NOMO-1 (cell line): ENCODE measurements around the gene ATM.
A peak's percentile ranks its signal among the peaks of the same experiment; 100 is the strongest.

Experiments
- DNase-seq, 2 experiments: peaks; one replicate each; lab custom pipeline; 2025; ENCODE audit not compliant: unreplicated experiment in 2 of 2; lab: John Stamatoyannopoulos, UW

ATM gene

GRCh38 chr11:108222574-108223347, at the start of gene ATM, which contains the start of gene NPAT:
ATM (plus strand) TSS chr11:108223067; CDS start chr11:108227625, 4,558 bp downstream.
NPAT (minus strand) TSS chr11:108222638; CDS start chr11:108222536, 102 bp downstream.
- DNase-seq: peak; percentile 99 to 100

GRCh38 chr11:108177570-108177969, 45.3 kb upstream of the ATM start:
- DNase-seq: no peak

GRCh38 chr11:108193725-108194124, 29.1 kb upstream of the ATM start:
- no peak for DNase-seq

GRCh38 chr11:108196901-108197300, 26.0 kb upstream of the ATM start:
- no peak for DNase-seq

GRCh38 chr11:108197351-108197750, 25.5 kb upstream of the ATM start:
- no peak for DNase-seq

GRCh38 chr11:108198833-108199232, 24.0 kb upstream of the ATM start:
- no peak for DNase-seq

GRCh38 chr11:108199446-108200321, 23.2 kb upstream of the ATM start:
- DNase-seq: peak; percentile 34 to 79

- DNase-seq: peak in 1 of 2 experiments; percentile 8
These were observed 19.8 kb upstream of the ATM start for GRCh38 chr11:108203075-108203474.

GRCh38 chr11:108204376-108204775, 18.5 kb upstream of the ATM start:
- DNase-seq: no peak

GRCh38 chr11:108204929-108205499, 17.9 kb upstream of the ATM start:
- no peak for DNase-seq

- DNase-seq: no peak
These were observed 16.7 kb upstream of the ATM start for GRCh38 chr11:108206171-108206570.

GRCh38 chr11:108206969-108207682, 15.7 kb upstream of the ATM start:
- no peak for DNase-seq

- no peak for DNase-seq
These were observed 15.2 kb upstream of the ATM start for GRCh38 chr11:108207683-108208060.

GRCh38 chr11:108210441-108210840, 12.4 kb upstream of the ATM start:
- no peak for DNase-seq

- DNase-seq: no peak
These were observed 9.1 kb upstream of the ATM start for GRCh38 chr11:108213784-108214183.

- no peak for DNase-seq
These were observed 5.9 kb upstream of the ATM start for GRCh38 chr11:108216988-108217387.

GRCh38 chr11:108218455-108218854, 4.4 kb upstream of the ATM start:
- DNase-seq: no peak

GRCh38 chr11:108218912-108219783, 3.7 kb upstream of the ATM start:
- no peak for DNase-seq

- DNase-seq: peak in 1 of 2 experiments; percentile 6
These were observed 2.0 kb upstream of the ATM start for GRCh38 chr11:108220721-108221336.
